WERI-Rb-1 (cell line): ENCODE measurements around the gene TECPR2.
"Not testable (repeated sequence)": the region's sequence is repeated elsewhere in the genome, so short reads cannot be mapped to it uniquely, and the experiment has no call there.

Experiments used
- DNase-seq: peaks from one replicate; pipeline ENCODE4 v3.0.0-alpha.2; 2020
- H3K27ac ChIP-seq: fragments of 250-450 bp; sonication (Bioruptor Pico); 2 replicates; pipeline ENCODE4 v1.5.1; 2020; ENCODE audit warnings: mild to moderate bottlenecking, moderate library complexity
- H3K27me3 ChIP-seq: fragments of 250-450 bp; sonication (Bioruptor Pico); 2 replicates; pipeline ENCODE4 v1.5.1; 2021; ENCODE audit warnings: mild to moderate bottlenecking, low read depth, moderate library complexity; ENCODE audit not compliant: insufficient read depth, severe bottlenecking
- H3K36me3 ChIP-seq: fragments of 250-450 bp; sonication (Bioruptor Pico); 2 replicates; pipeline ENCODE4 v1.5.1; 2020; ENCODE audit warnings: mild to moderate bottlenecking, moderate library complexity
- H3K4me3 ChIP-seq: 2 replicates; pipeline ENCODE4 v1.5.1; 2011; ENCODE audit warnings: low read depth, mild to moderate bottlenecking, control low read depth, low read length
- H3K9me3 ChIP-seq: fragments of 250-450 bp; sonication (Bioruptor Pico); 2 replicates; pipeline ENCODE4 v1.5.1; 2021; ENCODE audit warnings: mild to moderate bottlenecking, moderate library complexity; ENCODE audit not compliant: severe bottlenecking
- TF ChIP-seq, protein P1 (sequence below): IDR thresholded peaks from 2 replicates; pipeline ENCODE4 v1.5.1; 2011; ENCODE audit warnings: low read depth, mild to moderate bottlenecking, control low read depth, inconsistent platforms, low read length

Gene TECPR2

DNA sequence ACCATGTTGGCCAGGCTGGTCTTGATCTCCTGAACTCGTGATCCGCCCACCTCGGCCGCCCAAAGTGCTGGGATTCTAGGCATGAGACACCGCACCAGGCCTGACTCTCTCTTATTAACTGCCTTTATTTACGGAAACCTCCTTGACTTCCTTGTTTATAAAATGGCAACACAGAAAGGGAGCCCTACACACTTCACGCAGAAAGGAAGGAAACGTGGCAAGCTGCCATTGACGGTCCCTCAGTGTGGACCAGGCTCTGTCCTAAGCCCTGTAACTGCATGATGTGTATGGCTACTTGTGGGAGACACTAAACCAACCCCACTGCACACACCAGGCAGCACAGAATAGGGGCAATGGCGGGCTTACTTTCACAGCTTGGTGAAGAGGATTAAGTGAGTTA lies 11.7 kb upstream of the TECPR2 start:
- TF ChIP-seq, protein P1, sequence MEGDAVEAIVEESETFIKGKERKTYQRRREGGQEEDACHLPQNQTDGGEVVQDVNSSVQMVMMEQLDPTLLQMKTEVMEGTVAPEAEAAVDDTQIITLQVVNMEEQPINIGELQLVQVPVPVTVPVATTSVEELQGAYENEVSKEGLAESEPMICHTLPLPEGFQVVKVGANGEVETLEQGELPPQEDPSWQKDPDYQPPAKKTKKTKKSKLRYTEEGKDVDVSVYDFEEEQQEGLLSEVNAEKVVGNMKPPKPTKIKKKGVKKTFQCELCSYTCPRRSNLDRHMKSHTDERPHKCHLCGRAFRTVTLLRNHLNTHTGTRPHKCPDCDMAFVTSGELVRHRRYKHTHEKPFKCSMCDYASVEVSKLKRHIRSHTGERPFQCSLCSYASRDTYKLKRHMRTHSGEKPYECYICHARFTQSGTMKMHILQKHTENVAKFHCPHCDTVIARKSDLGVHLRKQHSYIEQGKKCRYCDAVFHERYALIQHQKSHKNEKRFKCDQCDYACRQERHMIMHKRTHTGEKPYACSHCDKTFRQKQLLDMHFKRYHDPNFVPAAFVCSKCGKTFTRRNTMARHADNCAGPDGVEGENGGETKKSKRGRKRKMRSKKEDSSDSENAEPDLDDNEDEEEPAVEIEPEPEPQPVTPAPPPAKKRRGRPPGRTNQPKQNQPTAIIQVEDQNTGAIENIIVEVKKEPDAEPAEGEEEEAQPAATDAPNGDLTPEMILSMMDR = no peak
- peaks cover 35% of the 10 kb centered on the region for H3K36me3 ChIP-seq
- no peak for DNase-seq
- no peaks in the 10 kb centered on the region for H3K9me3 ChIP-seq
- H3K27me3 ChIP-seq = no peaks in the 10 kb centered on the region
- no peak overlapping the region for H3K4me3 ChIP-seq
- H3K27ac ChIP-seq = no peak overlapping the region

DNA sequence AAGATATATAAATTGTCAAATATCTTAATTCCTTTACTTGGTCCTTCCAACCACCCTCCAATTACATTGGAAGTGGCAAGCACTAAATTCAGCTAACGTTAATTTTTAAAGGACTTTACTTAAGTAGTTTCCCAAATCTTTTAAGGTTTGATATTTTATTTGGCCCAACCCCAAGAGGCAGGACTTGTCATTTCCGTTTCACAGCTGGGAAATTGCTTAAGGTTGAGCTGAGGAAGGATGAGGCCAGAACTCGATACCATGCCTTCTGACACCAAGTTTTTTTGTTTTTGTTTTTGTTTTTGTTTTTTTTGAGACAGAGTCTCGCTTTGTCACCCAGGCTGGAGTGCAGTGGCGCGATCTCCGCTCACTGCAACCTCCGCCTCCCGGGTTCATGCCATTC lies 11.1 kb upstream of the TECPR2 start:
- not testable (repeated sequence) for H3K9me3 ChIP-seq, DNase-seq, H3K27ac ChIP-seq, H3K27me3 ChIP-seq, H3K4me3 ChIP-seq
- H3K36me3 ChIP-seq = peaks cover 32% of the 10 kb centered on the region

DNA sequence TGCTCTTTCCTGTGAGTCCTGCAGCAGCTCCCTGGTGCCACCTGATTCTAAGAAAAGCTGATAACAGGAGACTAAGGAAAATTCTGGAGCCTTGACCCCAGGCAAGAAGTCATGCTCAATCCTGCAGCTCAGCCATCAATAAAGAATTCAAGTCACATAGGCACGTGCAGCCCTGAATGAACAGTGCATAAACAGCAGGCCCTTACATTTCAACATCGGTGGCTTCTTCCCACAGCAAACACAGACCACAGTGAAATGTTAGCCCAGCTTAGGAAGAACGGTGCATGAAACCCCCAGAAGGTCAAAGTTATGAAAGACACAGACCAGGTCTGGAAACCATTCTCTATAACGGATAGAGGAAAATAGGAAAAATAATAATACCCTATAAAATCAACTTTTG lies 10.5 kb upstream of the TECPR2 start:
- H3K4me3 ChIP-seq = no peak overlapping the region
- H3K27ac ChIP-seq = no peak overlapping the region
- DNase-seq = no peak
- no peaks in the 10 kb centered on the region for H3K9me3 ChIP-seq
- H3K27me3 ChIP-seq = no peaks in the 10 kb centered on the region
- TF ChIP-seq, protein P1 = no peak
- H3K36me3 ChIP-seq = peaks cover 32% of the 10 kb centered on the region

DNA sequence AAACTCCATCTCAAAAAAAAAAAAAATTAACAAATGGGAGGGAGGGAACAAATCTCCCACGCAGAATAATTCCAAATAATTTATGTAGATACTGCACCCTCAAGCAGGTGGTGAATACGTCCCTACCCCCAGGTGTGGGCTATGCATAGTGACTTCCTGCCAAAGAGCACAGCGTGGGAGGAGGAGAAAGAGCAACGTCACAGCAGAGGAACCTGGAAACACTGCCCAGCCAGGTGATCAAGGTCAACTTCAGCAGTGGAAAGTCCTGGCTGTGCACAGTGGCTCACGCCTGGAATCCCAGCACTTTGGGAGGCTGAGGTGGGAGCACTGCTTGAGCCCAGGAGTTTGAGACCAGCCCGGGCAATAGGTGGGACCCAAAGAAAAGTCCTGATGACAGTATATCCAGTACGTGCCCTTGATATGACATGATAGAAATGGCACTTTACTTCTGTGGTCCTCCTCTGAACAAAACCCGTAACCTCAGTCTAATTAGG lies 9.6 kb upstream of the TECPR2 start:
- DNase-seq = no peak
- TF ChIP-seq, protein P1 = no peak
- H3K9me3 ChIP-seq = no peaks in the 10 kb centered on the region
- no peaks in the 10 kb centered on the region for H3K27me3 ChIP-seq
- H3K36me3 ChIP-seq = peaks cover 34% of the 10 kb centered on the region
- H3K27ac ChIP-seq = no peak overlapping the region
- no peak overlapping the region for H3K4me3 ChIP-seq

DNA sequence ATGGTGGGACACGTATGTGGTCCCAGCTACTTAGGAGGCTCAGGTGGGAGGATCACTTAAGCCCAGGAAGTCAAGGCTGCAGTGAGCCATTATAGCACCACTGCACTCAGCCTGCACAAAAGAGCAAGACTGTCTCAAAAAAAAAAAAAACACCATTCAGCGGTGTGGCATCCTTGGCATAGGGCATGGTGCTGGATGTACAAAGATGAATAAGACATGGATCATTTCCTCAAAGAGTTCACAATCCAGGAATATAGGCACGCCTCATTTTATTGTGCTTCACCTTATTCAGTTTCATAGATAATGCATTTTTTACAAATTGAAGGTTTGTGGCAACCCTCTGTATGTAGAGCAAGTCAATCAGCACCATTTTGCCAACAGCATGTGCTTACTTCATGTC lies 6.5 kb upstream of the TECPR2 start:
- Histone ChIP-seq H3K9me3 (no peaks in the 10 kb centered on the region), H3K4me3 (no peak overlapping the region), H3K36me3 (peaks cover 35% of the 10 kb centered on the region), H3K27ac (no peak overlapping the region), H3K27me3 (no peaks in the 10 kb centered on the region)
- TF ChIP-seq, protein P1 = no peak
- DNase-seq = no peak

DNA sequence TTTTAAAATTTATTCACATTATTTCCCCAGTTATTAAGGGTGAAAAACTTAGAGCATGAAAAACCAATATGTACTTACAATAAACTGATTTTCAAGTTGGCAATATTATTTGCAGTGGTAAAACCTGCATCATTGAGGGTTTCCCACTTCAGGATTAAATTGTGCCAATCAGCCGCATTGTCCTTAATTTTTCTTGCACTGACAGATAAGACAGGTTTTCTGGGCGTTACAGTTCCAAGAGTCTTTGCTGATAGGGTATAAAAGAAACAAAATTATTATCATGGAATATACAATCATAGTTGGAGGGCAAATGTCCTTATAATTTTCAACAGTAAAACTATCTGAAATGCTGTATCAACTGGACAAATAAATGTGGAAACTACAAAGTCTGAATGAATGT lies 3.4 kb upstream of the TECPR2 start:
- TF ChIP-seq, protein P1 = no peak
- Histone ChIP-seq H3K27me3 (no peaks in the 10 kb centered on the region), H3K36me3 (peaks cover 23% of the 10 kb centered on the region), H3K4me3 (no peak overlapping the region), H3K27ac (no peak overlapping the region), H3K9me3 (no peaks in the 10 kb centered on the region)
- no peak for DNase-seq
